Measurements from ENCODE around the gene ANO4. TPM values are rescaled to one million over a fixed set of nuclear protein-coding genes. Genes with fewer than 3 reads are reported as not detected.

The ANO4 gene
- total and polyA plus RNA-seq, 2 of the 8 experiments (the other 6 are each of a cell fraction or from before 2014, with no cell fraction given) = 1.1 to 3.4 TPM

GRCh38 chr12:101127521-101128219 is 333.1 kb downstream of the ANO4 start:
- ChIA-PET CTCF (ENCODE audit: partially characterized antibody) (no interaction called here), POLR2A (ENCODE audit: partially characterized antibody) (no interaction called here)
- FAIRE-seq (no peak), DNase-seq (ENCODE audit: low read depth in 1 of 2, low spot score in 2 of 2) (no peak)
- Histone ChIP-seq H3K14ac (ENCODE audit: insufficient read length) (no peak overlapping the region), H3K27me3 (replicated peaks in 1 of 4; ENCODE audit: control insufficient read depth in 3 of 4, extremely low read depth in 1 of 4, insufficient read depth in 3 of 4, low read length in 3 of 4) (no peaks in the 10 kb centered on the region), H2BK20ac (ENCODE audit: low read length) (no peak overlapping the region), H2AFZ (ENCODE audit: low read length) (no peak overlapping the region), H4K91ac (replicated peaks; ENCODE audit: insufficient read length, low read length) (no peak overlapping the region), H3K23me2 (ENCODE audit: low read depth, low read length) (no peaks in the 10 kb centered on the region), H3K9me3 (ENCODE audit: insufficient read depth in 2 of 2, low read depth in 1 of 2, low read length in 1 of 2) (no peaks in the 10 kb centered on the region), H4K5ac (ENCODE audit: insufficient read length, low read depth, low read length) (no peak overlapping the region), H2BK12ac (ENCODE audit: low read depth, low read length) (no peak overlapping the region), H3K56ac (replicated peaks; ENCODE audit: insufficient read length, low read depth, low read length) (no peak overlapping the region), H3K23ac (ENCODE audit: insufficient read length) (no peak overlapping the region), H3K79me2 (ENCODE audit: control insufficient read depth in 1 of 2, insufficient read depth in 2 of 2, low read length in 2 of 2) (no peaks in the 10 kb centered on the region), H2AK5ac (ENCODE audit: low read depth, low read length) (no peak overlapping the region), H3K4me2 (ENCODE audit: insufficient read depth in 1 of 2, low read depth in 2 of 2, low read length in 2 of 2) (no peak overlapping the region), H3K36me3 (ENCODE audit: control insufficient read depth in 2 of 4, insufficient read depth in 4 of 4, low read length in 3 of 4) (no peaks in the 10 kb centered on the region), H3K79me1 (ENCODE audit: low read depth, low read length) (no peaks in the 10 kb centered on the region), H3K9ac (replicated peaks in 1 of 4; ENCODE audit: extremely low read depth in 1 of 4, low read depth in 3 of 4, low read length in 3 of 4) (no peak overlapping the region), H3K27ac (ENCODE audit: low read depth, low read length) (no peak overlapping the region), H3K4me3 (ENCODE audit: extremely low read depth in 1 of 4, insufficient read depth in 2 of 4, low read depth in 3 of 4, low read length in 4 of 4) (no peak overlapping the region), H4K8ac (ENCODE audit: extremely low read depth, insufficient read depth, low read length) (no peak overlapping the region), H3K18ac (ENCODE audit: extremely low read depth, low read length) (no peak overlapping the region), H2BK15ac (ENCODE audit: low read length) (no peak overlapping the region), H3K4ac (replicated peaks; ENCODE audit: insufficient read length, low read depth, low read length) (no peak overlapping the region), H2BK5ac (ENCODE audit: low read depth, low read length) (no peak overlapping the region), H2BK120ac (replicated peaks; ENCODE audit: low read depth, low read length) (no peak overlapping the region), H3K4me1 (replicated peaks in 1 of 4; ENCODE audit: control insufficient read depth in 3 of 4, insufficient read depth in 4 of 4, low read length in 3 of 4) (no peaks in the 10 kb centered on the region), H4K20me1 (replicated peaks in 1 of 2; ENCODE audit: control insufficient read depth in 1 of 2, insufficient read depth in 2 of 2, low read length in 2 of 2) (no peaks in the 10 kb centered on the region)
- 87% methylated on average over 6 of the region's 6 CpGs; no CpG with 5 or more reads in 1 of the 2 experiments for WGBS, 2 experiments (ENCODE audit: extremely low coverage in 1 of 2, insufficient coverage in 1 of 2, insufficient read length in 1 of 2, insufficient replicate concordance in 2 of 2, low coverage in 1 of 2, low lambda C conversion rate in 2 of 2, missing lambda C conversion rate in 1 of 2)
- no peak for TF ChIP-seq SRF (IDR thresholded peaks at IDR 0.05; ENCODE audit: low read depth, low read length)
- no peak for TF ChIP-seq SUZ12 (IDR thresholded peaks at IDR 0.05; ENCODE audit: low read length)
- no peak for TF ChIP-seq SIN3A (conservative IDR thresholded peaks at IDR 0.05 in 1 of 2, IDR thresholded peaks at IDR 0.05 in 1 of 2; ENCODE audit: low read depth in 1 of 2, low read length in 2 of 2)
- TF ChIP-seq SP4 (IDR thresholded peaks at IDR 0.05; ENCODE audit: low read length) = no peak
- TF ChIP-seq CREB1 (IDR thresholded peaks at IDR 0.05) = no peak
- TF ChIP-seq JUN (IDR thresholded peaks at IDR 0.05; ENCODE audit: low read depth, low read length) = no peak
- TF ChIP-seq TAF1 (IDR thresholded peaks at IDR 0.05; ENCODE audit: low read depth, low read length) = no peak
- TF ChIP-seq TAF7 (optimal IDR thresholded peaks at IDR 0.05; ENCODE audit: borderline replicate concordance, low read depth, low read length) = no peak
- TF ChIP-seq MAX (IDR thresholded peaks at IDR 0.05) = no peak
- TF ChIP-seq USF2 (IDR thresholded peaks at IDR 0.05; ENCODE audit: low read length) = no peak
- TF ChIP-seq KDM5A (IDR thresholded peaks at IDR 0.05; ENCODE audit: low read length) = no peak
- TF ChIP-seq SP2 (IDR thresholded peaks at IDR 0.05; ENCODE audit: low read length) = no peak
- no peak for TF ChIP-seq ASH2L (IDR thresholded peaks at IDR 0.05; ENCODE audit: low read length)
- TF ChIP-seq CBX5 (IDR thresholded peaks at IDR 0.05; ENCODE audit: low read depth, low read length) = no peak
